ENCODE measurements around the gene ANK2.

Gene ANK2

DNA sequence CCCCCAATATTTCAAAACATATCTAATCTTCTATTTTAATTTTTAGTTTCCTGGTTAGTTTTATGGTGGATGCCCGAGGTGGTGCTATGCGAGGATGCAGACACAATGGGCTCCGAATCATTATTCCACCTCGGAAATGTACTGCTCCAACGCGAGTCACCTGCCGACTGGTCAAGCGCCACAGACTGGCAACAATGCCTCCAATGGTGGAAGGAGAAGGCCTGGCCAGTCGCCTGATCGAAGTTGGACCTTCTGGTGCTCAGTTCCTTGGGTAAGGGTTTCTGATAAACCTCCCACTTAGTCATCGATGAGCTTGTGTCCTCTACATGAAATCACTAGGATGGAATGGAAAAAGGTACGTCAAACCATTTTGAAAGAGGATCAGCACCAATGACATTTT lies 280.7 kb downstream of the ANK2 start:
- DNase-seq (ENCODE audit: low read depth in 2 of 3, low spot score in 2 of 3) = no peak

DNA sequence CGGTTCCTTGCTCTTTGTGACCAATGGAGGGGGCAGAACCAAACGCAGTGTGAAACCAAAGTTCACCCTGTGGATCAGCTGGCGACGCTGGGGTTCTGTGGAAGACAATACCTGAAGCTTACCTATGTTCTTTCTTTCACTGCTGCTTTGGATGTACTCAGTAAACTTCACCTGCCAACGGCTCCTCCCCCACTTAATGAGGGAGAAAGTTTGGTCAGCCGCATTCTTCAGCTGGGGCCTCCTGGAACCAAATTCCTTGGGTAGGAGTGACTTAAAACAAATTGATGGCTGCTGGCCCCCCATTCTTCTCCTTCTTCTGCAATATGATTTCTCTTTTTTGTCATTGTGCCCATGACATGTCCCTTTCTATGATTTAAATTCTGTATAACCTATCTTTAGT lies 282.4 kb downstream of the ANK2 start:
- DNase-seq (ENCODE audit: low read depth in 2 of 3, low spot score in 2 of 3) = no peak

DNA sequence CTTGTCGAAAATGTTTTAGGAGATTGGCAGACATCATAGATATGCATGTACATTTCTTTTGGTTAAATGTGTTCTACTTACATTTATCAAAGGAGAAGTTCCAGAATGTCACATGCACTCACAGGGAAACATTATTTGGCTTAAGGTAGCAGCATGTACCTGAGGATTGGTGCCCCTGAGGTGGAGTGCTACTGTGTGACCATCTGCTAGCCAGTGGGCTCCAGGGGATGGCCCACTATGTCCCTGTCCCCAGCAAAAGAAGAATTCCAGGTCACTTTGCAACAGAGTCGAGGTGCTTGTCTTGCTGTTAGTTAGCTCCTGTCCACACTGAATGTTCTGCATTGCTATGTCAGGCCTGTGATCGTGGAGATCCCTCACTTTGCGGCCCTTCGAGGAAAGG lies 283.2 kb downstream of the ANK2 start:
- no peak for DNase-seq (ENCODE audit: low read depth in 2 of 3, low spot score in 2 of 3)

DNA sequence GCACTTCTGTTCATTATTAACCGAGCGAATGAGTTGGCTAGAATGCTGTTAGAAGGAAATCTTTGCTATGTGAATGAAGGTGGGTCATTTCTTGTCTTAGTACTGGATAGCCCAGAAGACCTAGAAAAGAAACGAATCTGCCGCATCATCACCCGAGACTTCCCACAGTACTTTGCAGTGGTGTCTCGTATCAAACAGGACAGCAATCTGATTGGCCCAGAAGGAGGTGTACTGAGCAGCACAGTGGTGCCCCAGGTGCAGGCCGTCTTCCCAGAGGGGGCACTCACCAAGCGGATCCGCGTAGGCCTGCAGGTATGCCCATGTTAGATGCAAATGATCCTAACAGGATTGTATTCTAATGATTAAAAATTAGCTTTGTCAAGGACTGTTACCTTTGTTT lies 286.3 kb downstream of the ANK2 start:
- no peak for DNase-seq (ENCODE audit: low read depth in 2 of 3, low spot score in 2 of 3)

DNA sequence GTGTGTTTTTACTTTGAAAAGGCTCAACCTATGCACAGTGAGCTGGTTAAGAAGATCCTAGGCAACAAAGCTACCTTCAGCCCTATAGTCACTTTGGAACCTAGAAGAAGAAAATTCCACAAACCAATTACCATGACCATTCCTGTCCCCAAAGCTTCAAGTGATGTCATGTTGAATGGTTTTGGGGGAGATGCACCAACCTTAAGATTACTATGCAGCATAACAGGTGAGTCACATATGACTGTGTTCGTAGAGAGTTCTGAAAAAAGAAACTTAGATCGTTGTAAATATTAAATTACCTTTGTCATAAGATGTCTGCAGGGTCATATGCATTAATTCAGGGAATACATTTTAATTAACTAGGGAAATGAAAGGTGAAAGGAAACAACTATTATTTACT lies 287.1 kb downstream of the ANK2 start:
- DNase-seq (ENCODE audit: low read depth in 2 of 3, low spot score in 2 of 3) = no peak

DNA sequence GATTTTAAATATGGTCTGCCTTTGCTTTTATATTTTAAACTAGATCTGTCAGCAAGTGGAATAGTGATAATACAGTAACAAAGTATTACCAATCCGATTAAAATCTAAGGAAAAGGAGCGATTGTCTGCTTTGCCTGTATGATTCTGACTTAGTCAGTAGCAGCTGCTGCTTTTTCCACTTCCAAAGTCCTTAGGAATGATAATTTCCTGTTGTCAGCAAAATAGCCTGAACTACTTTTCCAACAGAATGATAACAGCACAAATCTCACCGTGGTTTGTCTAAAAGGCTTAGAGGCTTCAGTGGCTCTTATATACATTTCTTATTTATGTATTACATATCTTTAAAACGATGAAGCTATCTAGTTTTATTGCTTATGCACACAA lies 290.0 kb downstream of the ANK2 start:
- DNase-seq (ENCODE audit: low read depth in 2 of 3, low spot score in 2 of 3) = no peak

DNA sequence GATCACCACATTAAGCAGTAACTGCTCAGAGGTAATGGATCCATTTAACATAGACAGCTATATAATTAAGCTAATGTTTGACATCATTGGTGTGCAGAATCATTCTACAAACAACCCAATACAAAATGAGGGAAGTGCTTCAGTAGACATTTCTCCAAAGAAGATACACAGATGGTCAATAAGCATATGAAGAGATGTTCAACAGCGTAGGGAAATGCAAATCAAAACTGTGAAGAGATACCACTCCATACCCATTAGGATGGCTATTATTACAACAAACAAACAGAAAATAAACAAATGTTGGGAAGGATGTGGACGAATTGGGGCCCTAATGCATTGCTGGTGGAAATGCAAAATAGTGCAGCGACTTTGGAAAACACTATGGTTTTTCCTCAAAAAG lies 294.6 kb downstream of the ANK2 start:
- DNase-seq (ENCODE audit: low read depth in 2 of 3, low spot score in 2 of 3) = no peak

DNA sequence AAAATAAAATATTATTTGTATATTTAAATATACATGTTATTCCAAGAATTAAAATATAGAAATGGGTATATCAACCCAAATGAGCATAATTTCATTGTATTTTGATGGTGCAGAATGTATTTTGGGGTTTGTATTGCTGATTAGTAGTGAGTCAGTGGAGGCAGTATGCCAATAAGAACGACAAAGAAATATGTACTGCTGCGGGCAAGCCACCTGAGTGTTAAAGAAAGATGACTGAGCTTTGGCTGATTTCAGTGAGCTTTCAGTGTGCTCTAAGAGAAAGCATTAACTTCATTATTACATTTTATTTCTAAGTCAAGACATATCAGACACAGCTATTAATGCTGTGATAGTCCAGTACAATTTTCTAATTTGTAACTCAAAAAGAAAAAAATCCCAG lies 297.8 kb downstream of the ANK2 start:
- DNase-seq (ENCODE audit: low read depth in 2 of 3, low spot score in 2 of 3) = no peak

DNA sequence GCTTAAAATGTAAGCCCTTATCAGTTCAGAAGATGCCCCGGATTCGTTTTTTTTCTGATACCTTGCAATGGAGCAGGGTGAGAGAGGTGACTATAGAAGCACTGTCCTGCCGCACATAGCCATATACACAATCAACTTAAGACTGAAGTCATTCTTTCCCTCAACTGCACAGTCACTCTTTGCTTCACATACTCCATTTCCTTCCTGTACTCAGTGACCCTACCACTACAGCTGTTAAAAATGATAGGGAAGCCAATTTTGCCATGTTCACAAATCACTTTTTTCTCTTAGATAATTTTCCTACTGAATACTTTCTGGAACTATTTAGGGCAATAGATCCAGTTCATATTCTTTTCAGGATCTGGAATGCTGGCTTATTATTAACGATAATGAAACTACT lies 300.0 kb downstream of the ANK2 start:
- no peak for DNase-seq (ENCODE audit: low read depth in 2 of 3, low spot score in 2 of 3)

DNA sequence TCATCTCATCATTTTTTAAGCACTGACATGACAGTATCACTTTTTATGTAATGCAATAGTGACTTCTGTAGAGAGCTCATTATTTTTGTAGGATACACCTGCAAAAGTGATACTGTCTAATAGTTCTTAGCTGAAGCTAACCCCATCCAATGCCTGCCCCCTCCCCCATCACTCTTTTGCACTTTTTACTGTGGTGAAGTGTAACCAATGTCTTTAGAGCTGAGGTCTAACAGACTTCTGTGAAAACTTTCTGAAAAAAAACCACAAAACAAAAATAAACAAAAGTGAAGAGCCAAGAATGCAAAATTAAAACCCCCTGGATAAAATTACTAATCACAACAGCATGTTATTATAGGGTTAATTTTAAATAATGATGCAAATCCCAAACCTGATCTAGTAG lies 301.1 kb downstream of the ANK2 start:
- no peak for DNase-seq (ENCODE audit: low read depth in 2 of 3, low spot score in 2 of 3)

DNA sequence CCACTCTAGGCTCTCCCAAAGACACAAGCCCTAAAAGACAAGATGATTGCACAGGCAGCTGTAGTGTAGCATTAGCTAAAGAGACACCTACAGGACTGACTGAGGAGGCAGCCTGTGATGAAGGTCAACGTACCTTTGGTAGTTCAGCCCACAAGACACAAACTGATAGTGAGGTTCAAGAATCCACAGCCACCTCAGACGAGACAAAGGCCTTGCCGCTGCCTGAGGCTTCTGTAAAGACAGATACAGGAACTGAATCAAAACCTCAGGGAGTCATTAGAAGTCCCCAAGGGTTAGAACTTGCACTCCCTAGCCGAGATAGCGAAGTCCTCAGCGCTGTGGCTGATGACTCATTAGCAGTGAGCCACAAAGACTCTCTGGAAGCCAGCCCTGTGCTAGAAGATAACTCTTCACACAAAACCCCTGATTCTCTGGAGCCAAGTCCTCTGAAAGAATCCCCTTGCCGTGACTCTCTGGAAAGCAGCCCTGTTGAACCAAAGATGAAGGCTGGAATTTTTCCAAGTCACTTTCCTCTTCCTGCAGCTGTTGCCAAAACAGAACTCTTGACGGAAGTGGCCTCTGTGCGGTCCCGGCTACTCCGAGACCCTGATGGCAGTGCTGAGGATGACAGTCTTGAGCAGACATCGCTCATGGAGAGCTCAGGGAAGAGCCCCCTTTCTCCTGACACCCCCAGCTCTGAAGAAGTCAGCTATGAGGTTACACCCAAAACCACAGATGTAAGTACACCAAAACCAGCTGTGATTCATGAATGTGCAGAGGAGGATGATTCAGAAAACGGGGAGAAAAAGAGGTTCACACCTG lies 306.3 kb downstream of the ANK2 start:
- DNase-seq (ENCODE audit: low read depth in 2 of 3, low spot score in 2 of 3) = peak; percentile 21 to 57 (median 34)

DNA sequence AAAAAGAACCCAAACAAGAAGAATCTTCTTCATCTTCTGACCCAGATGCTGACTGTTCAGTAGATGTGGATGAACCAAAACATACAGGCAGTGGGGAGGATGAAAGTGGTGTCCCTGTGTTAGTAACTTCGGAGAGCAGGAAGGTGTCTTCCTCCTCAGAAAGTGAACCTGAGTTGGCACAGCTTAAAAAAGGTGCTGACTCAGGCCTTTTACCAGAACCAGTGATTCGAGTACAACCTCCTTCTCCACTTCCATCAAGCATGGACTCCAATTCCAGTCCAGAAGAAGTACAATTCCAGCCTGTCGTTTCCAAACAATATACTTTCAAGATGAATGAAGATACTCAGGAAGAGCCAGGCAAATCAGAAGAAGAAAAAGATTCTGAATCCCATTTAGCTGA lies 307.0 kb downstream of the ANK2 start:
- DNase-seq (ENCODE audit: low read depth in 2 of 3, low spot score in 2 of 3) = no peak

DNA sequence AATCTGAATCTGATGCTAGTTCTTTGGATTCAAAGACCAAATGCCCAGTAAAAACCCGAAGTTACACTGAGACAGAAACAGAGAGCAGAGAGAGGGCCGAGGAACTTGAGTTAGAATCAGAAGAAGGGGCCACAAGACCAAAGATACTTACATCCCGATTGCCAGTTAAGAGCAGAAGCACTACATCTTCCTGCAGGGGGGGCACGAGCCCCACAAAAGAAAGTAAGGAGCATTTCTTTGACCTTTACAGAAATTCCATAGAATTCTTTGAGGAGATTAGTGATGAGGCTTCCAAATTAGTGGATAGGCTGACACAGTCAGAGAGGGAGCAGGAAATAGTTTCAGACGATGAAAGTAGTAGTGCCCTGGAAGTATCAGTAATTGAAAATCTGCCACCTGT lies 309.3 kb downstream of the ANK2 start:
- no peak for DNase-seq (ENCODE audit: low read depth in 2 of 3, low spot score in 2 of 3)

DNA sequence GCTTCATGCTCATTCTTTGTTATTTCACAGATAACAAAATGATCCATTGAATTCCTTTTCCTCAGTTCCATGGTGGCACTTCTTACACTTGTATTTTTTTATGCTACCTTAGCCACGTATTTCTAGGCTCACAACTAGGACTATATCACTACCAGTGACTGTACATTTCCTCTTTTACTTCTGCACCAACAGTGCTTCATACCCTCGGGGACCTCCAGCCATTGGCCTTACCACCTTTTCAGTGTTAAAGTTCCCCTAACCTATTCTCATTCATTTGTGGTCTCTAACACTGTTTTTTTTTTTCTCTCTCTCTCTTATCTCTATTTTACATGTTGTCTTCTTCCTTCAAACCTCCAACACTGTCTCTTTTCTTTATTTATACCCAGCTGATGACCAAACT lies 315.9 kb downstream of the ANK2 start:
- no peak for DNase-seq (ENCODE audit: low read depth in 2 of 3, low spot score in 2 of 3)

DNA sequence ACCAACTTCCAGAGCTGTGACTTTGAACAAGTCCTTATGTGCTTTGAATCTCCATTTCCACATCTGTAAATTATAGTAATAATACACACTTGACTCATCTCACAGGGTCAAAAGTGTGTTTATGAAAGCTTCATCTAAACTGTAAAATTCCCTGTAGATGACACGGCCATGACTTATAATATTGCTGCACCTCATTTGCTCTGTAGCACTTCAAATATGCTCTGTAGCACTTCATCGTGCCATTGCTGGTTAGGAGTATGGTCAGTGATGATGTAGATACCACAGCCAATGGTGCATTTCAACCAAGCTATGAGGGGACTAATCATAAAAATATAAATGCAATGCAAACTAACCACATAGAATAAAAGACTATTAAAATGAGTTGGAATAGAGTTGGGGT lies 318.6 kb downstream of the ANK2 start:
- no peak for DNase-seq (ENCODE audit: low read depth in 2 of 3, low spot score in 2 of 3)

DNA sequence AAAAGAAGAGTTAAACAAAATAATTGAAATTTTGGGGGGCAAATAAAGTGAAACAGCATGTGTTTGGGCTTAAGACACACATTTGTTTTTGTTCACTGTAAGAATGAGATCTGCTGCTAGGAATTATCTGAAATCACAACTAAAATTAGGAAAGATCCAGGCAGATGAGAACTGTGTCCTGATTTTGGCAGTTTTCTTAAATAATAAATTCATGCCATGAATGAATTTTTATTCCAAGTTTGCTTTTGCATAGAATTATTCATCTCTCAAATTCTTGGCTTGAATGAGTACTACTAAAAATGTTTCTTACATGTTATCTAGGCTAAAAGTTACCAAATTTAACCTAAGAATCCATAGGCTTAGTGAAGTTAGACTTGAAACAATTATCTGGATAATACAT lies 321.7 kb downstream of the ANK2 start:
- DNase-seq (ENCODE audit: low read depth in 2 of 3, low spot score in 2 of 3) = no peak

DNA sequence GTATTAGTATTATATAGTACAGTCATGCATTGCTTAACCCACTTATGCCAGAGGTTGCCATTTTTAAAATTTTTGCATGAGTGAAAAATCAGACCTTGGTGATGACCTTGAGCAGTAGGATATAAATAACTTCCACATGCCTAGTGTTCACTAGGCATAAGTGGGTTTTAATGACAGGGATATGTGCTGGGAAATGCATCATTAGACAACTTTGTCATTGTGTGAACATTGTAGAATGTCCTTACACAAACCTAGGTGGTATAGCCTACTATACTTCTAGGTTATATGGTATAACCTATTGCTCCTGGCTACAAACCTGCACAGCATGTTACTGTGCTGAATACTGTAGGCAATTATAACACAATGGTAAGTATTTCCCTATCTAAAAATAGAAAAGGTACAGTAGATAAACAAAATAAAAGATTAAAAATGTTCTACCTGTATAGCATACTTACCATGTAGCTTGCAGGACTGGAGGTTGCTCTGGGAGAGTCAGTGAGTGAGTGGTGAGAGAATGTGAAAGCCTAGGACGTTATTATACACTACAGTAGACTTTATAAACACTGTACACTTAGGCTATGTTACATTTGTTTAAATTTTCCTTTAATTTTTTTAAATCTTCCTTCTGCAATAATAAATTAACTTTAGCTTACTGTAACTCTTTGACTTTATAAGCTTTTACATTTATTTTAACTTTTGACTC lies 326.7 kb downstream of the ANK2 start:
- DNase-seq (ENCODE audit: low read depth in 2 of 3, low spot score in 2 of 3) = no peak

DNA sequence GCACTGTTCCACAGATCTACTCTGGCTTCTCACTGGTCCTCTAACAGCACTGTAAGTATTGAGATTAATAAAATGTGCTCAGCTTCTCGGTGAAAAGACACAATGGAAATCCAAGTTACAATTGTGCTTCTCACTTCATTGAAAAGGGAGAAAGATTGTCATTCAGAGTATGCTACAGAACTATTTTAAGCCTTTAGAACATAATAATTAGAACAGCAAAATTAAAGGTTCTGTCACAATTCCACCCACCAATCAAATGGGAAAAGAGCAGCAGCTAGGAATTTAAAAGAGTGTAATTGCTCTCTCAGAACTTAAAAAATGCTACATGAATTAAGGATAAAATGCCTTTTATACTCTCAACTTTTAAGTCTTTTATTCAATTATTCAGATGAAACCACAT lies 329.4 kb downstream of the ANK2 start:
- no peak for DNase-seq (ENCODE audit: low read depth in 2 of 3, low spot score in 2 of 3)

DNA sequence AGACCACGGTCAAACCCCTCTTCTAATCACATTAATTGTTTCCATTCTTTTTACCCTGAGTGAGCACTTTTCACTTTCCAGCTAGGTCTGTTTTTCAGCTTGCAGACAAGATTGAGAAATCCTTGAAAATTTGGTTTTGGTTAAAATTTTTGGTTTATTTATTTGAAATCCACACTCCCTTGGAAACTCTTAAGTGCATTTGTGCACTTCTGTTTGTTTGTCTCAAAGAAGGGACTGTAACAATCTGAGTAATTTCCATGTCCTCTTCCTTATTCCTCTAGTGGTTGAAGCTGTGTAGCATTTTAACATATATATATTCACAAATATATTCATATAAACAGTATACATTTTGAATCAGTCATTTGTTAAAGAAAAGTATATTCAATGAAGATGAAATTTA lies 333.3 kb downstream of the ANK2 start:
- DNase-seq (ENCODE audit: low read depth in 2 of 3, low spot score in 2 of 3) = no peak

DNA sequence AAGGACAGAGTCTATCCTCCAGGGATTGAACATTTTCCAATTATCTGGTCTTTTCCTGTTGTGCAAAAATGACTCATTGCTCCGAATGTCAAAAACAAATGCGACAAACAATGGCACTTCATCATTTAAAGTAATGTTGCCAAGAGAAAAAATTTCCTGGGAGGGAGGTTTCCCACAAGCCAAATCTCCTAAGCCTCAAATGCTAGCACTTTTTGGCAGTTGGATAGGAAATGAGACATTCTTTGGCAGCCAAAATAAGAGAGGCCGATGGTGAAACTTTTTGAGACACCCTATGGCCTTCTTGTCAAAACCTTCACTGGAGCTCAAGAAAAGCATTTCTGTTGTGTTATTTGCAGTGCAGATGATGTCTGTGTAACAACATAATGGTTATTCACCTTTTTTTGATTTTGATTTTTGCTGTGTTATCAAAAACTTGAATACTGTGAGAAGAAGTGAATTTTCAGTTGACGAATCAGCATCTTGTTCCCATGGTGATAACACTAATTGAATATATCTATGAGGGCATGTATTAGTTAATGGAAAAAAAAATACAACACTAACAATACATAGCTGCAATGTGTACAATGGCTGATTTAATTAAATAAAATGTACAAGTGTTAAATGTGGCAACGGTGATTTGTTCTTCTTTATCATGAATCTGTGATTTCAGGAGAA lies 333.8 kb downstream of the ANK2 start:
- no peak for DNase-seq (ENCODE audit: low read depth in 2 of 3, low spot score in 2 of 3)

DNA sequence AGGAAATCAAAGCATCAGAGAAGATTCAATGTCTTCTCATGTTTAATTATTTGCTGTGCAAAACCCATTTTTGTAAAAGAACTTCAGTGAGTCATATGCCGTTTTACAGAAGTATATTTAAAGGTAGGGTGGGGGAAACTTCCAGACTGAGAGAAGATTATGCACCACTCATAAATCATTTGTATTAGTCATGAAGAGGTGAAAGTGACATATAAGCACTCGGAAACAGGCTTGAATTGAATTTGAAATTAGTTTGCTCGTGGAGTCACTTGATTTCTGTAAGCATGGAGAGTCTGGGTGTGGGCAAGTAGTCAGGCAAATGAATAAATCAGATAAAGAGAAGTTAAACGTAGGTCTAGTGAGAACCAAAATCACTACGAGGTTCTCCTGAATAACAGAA lies 335.1 kb downstream of the ANK2 start:
- DNase-seq (ENCODE audit: low read depth in 2 of 3, low spot score in 2 of 3) = no peak

DNA sequence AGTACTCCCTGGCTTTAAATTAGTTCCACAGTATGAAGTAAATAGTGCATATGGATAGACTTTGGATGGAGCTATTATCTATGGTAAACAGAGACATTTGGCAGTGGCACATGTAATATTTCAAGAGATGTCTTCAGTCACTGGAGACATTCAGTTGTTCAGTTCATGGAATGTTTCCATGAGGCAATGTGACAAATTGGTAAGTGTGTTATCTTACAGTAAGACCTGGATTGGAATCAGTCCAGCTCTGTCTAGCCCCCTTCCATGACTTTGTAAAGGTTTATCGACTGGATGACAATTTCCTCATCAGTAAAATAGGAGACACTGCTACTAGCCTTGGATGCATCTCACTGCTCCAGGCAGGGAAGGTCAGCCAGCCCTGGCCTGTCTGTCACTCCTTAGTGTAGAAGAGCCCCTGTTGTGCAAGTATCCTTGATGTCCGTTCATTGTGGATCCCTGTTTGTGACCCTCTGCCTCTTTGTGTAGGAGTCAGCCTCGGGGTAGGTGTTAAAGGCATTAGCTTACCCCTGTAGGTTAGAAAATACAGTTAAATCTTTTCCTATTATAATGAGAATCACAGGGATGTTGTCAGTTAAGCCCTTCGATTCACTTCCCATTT lies 335.9 kb downstream of the ANK2 start:
- no peak for DNase-seq (ENCODE audit: low read depth in 2 of 3, low spot score in 2 of 3)

Data from activated CD8-positive, alpha-beta memory T cell treated with anti-CD3 and anti-CD28 coated beads for 48 hours (primary cell).